ENCODE data around the gene EXOC4.

- TF ChIP-seq EP300 (IDR thresholded peaks at IDR 0.05) (no peak), POLR2A (IDR thresholded peaks at IDR 0.05) (no peak), CTCF (IDR thresholded peaks at IDR 0.05) (no peak)
These were observed 62.6 kb downstream of the EXOC4 start for GRCh38 chr7:133315332-133316040.
